Tibial nerve (tissue), 4 donors: ENCODE measurements around the gene SNX32. TPM values are rescaled to one million over a fixed set of nuclear protein-coding genes. Genes with fewer than 3 reads are reported as not detected.

ENCODE experiments used
- DNase-seq, 2 donors: peaks; one replicate each; pipeline ENCODE4 v3.0.0-alpha.2; 2019; ENCODE audit warnings: low spot score in 2 of 2
- H3K27ac ChIP-seq, 4 donors: fragments of 200-600 bp; sonication (generic) in 3 of 4; one replicate each; pipeline ENCODE4 v1.5.1; 2017 to 2019; ENCODE audit warnings: mild to moderate bottlenecking in 1 of 4
- H3K27me3 ChIP-seq, 2 donors: fragments of 200-600 bp; sonication (generic) in 1 of 2; one replicate each; pipeline versions ENCODE4 v1.5.1 to v1.6.0; 2017 to 2019
- H3K36me3 ChIP-seq, 3 donors: fragments of 200-600 bp; sonication (generic); one replicate each; pipeline ENCODE4 v1.5.1; 2018 to 2019
- H3K4me1 ChIP-seq, 4 donors: fragments of 200-600 bp; sonication (generic) in 3 of 4; one replicate each; pipeline ENCODE4 v1.5.1; 2017 to 2019
- H3K4me3 ChIP-seq, 4 donors: fragments of 200-600 bp; sonication (generic) in 3 of 4; one replicate each; pipeline ENCODE4 v1.5.1; 2017 to 2019; ENCODE audit warnings: mild to moderate bottlenecking in 1 of 4, moderate library complexity in 1 of 4
- H3K9me3 ChIP-seq, 4 donors: fragments of 200-600 bp; sonication (generic) in 3 of 4; one replicate each; pipeline ENCODE4 v1.5.1; 2017 to 2019
- CTCF ChIP-seq, 5 experiments: fragments of 200-600 bp in 3 of 5; fragments of 450-650 bp in 2 of 5; sonication (generic) in 3 of 5; IDR thresholded peaks; one replicate each; pipeline ENCODE4 v1.5.1; 2016 to 2019; ENCODE audit warnings: antibody characterized with exemption in 5 of 5, mild to moderate bottlenecking in 3 of 5, moderate library complexity in 2 of 5
- EP300 ChIP-seq, 2 donors: sonication (generic); formaldehyde crosslinking; IDR thresholded peaks; one replicate each; pipeline ENCODE4 v1.6.1; 2017; ENCODE audit warnings: antibody characterized with exemption in 2 of 2, mild to moderate bottlenecking in 1 of 2
- POLR2A ChIP-seq, 2 donors: fragments of 450-650 bp; IDR thresholded peaks; one replicate each; pipeline ENCODE4 v1.6.1; 2017; ENCODE audit warnings: antibody characterized with exemption in 2 of 2, mild to moderate bottlenecking in 2 of 2, moderate library complexity in 2 of 2
- WGBS, 2 donors: methylation state at CpG; one replicate each; pipeline ENCODE4 v1.1.5; 2018; 5-methylcytosine and 5-hydroxymethylcytosine counted together
- total RNA-seq, 4 donors: library from RNA; depleted of rRNA; stranded (reverse); fragments of >200 nt; gene quantifications; one replicate each; pipeline ENCODE4 v1.1.0, GENCODE V29; 2016

Gene SNX32
- total RNA-seq, 4 donors from 2014 or later = 0.78 to 2.5 (median 1.5) TPM; not detected in 1

GRCh38 chr11:65806979-65807378 is 26.8 kb upstream of the SNX32 start:
- DNase-seq = no peak
- Histone ChIP-seq H3K36me3 (no peaks in the 10 kb centered on the region), H3K4me3 (no peak overlapping the region), H3K27ac (no peak overlapping the region), H3K9me3 (no peaks in the 10 kb centered on the region), H3K27me3 (peaks cover 2 to 44% of the 10 kb centered on the region in 2 donors), H3K4me1 (no peaks in the 10 kb centered on the region)
- TF ChIP-seq POLR2A (IDR thresholded peaks at IDR 0.05) = no peak
- TF ChIP-seq CTCF (IDR thresholded peaks at IDR 0.05) = no peak
- TF ChIP-seq EP300 (IDR thresholded peaks at IDR 0.05) = no peak
- WGBS, 2 donors = 43 to 46% methylated on average over 6 of the region's 6 CpGs

- DNase-seq = no peak
- Histone ChIP-seq H3K9me3 (no peaks in the 10 kb centered on the region), H3K27me3 (peaks cover 2 to 25% of the 10 kb centered on the region in 2 donors), H3K4me1 (no peaks in the 10 kb centered on the region), H3K36me3 (no peaks in the 10 kb centered on the region), H3K4me3 (no peak overlapping the region), H3K27ac (no peak overlapping the region)
- WGBS, 2 donors = 79 to 80% methylated on average over 20 of the region's 20 CpGs
- TF ChIP-seq POLR2A (IDR thresholded peaks at IDR 0.05) (no peak), CTCF (IDR thresholded peaks at IDR 0.05) (no peak)
Measured at GRCh38 chr11:65808744-65809341, 24.9 kb upstream of the SNX32 start.

- DNase-seq = no peak
- peaks cover 0 to 18% of the 10 kb centered on the region in 2 donors for H3K27me3 ChIP-seq
- H3K4me1 ChIP-seq = no peaks in the 10 kb centered on the region
- no peaks in the 10 kb centered on the region for H3K36me3 ChIP-seq
- WGBS, 2 donors = 76 to 85% methylated on average over 9 of the region's 9 CpGs
- no peak overlapping the region for H3K27ac ChIP-seq
- no peak overlapping the region for H3K4me3 ChIP-seq
- TF ChIP-seq EP300 (IDR thresholded peaks at IDR 0.05) = no peak
- TF ChIP-seq POLR2A (IDR thresholded peaks at IDR 0.05) = no peak
- no peak for TF ChIP-seq CTCF (IDR thresholded peaks at IDR 0.05)
- no peaks in the 10 kb centered on the region for H3K9me3 ChIP-seq
Measured at GRCh38 chr11:65809496-65809895, 24.3 kb upstream of the SNX32 start.

GRCh38 chr11:65810046-65810868 is 23.5 kb upstream of the SNX32 start:
- Histone ChIP-seq H3K4me1 (peaks cover 0 to 4% (median 0%) of the 10 kb centered on the region in 4 donors), H3K4me3 (no peak overlapping the region), H3K9me3 (no peaks in the 10 kb centered on the region), H3K27me3 (peaks cover 0 to 11% of the 10 kb centered on the region in 2 donors), H3K36me3 (no peaks in the 10 kb centered on the region), H3K27ac (no peak overlapping the region)
- TF ChIP-seq CTCF (IDR thresholded peaks at IDR 0.05) (no peak), POLR2A (IDR thresholded peaks at IDR 0.05) (no peak), EP300 (IDR thresholded peaks at IDR 0.05) (no peak)
- no peak for DNase-seq
- WGBS, 2 donors = 81 to 87% methylated on average over 23 of the region's 23 CpGs
